ENCODE data around the gene C11orf52.

GRCh38 chr11:111961389-111962300 is 42.9 kb downstream of the C11orf52 start:
- TF ChIP-seq CTCF (IDR thresholded peaks at IDR 0.05) (no peak), ZFX (IDR thresholded peaks at IDR 0.05; ENCODE audit: borderline replicate concordance) (no peak)

All from 22Rv1 (cell line).